HG03175 (cell line): ENCODE measurements around the gene CRACDL.

Experiments
- ATAC-seq: cut with Tn5 transposase; IDR thresholded peaks from one replicate; pipeline ENCODE4 v1.9.1; 2021; ENCODE audit warnings: mild to moderate bottlenecking, moderate library complexity; ENCODE audit not compliant: unreplicated experiment

Gene CRACDL

GRCh38 chr2:98867539-98868309, 68.3 kb downstream of the CRACDL start:
- ATAC-seq = no peak

GRCh38 chr2:98866033-98866432, 70.0 kb downstream of the CRACDL start:
- ATAC-seq = no peak

GRCh38 chr2:98861601-98862000, 74.4 kb downstream of the CRACDL start:
- ATAC-seq = no peak

DNA sequence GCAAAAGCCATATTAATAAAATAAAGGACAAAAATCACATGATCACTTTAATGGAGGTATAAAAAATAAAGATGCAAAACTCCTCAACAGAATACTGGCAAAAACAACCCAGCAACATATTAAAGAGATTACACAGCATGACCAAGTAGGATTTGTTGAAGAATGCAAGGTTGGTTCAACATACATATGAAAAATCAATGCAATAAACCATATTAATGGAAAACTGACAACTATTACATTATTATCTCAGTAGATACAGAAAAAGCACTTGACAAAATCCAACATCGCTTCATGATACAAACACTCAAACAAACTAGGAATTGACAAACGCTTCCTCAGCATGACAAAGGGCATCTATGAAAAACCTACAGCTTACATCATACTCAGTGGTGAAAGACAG, 76.7 kb downstream of the CRACDL start:
- no peak for ATAC-seq

GRCh38 chr2:98857001-98857400, 79.0 kb downstream of the CRACDL start:
- no peak for ATAC-seq

GRCh38 chr2:98854682-98855081, 81.3 kb downstream of the CRACDL start:
- ATAC-seq = no peak

DNA sequence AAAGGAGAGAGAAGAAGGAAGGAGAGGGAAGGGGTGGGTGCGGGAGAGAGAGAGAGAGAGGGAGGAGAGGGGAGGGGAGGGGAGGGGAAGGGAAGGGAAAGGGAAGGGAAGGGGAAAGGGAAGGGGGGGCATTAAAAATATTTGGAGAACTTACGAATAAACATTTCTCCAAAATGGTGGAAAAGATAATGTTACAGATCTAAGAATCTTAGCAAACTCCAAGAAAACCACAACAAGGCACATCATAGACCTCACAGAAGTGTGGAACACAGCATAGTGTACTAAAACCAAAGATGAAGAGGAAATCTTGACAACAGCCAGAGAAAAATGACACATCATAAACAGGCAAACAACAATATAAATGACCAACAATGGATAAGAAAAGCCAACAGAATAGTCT, 83.1 kb downstream of the CRACDL start:
- no peak for ATAC-seq

DNA sequence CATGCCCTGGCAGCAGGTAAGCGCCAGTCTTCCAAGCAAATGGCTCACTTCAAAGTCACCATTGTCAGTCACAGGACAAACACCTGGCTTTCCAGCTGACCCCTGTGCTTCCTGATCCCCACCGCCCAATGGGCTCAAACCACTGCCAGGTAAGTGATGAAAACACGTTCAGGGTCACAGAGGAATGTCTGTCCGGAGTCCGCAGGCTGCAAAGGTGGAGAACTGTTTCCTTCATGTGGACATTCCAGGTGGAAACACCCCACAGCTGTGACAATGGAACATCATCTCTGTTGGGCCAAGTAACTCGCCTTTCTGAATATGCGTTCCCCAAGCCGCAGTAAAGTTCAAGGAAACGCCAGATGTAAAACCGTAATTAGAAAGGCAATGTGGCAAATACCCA, 86.0 kb downstream of the CRACDL start:
- ATAC-seq = no peak

DNA sequence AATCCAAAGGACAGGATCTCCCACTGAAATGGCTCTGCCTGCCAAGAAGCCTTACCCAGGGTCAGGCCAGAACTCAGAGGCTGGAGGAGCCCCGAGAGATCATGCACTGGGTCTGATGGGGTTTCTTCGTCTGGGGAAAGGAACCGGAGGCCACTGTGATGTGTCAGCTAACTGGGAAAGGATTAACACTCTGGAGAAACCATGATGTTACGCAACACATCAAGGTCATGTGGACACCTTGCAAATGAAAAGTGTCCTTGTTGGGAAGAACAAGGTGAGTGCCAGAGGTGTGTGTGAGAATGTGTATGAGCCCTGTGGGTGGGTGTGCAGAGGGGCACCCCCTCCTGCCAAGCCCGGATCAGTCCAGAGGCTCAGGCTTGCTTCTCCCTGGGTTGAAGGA, 86.9 kb downstream of the CRACDL start:
- ATAC-seq = no peak

DNA sequence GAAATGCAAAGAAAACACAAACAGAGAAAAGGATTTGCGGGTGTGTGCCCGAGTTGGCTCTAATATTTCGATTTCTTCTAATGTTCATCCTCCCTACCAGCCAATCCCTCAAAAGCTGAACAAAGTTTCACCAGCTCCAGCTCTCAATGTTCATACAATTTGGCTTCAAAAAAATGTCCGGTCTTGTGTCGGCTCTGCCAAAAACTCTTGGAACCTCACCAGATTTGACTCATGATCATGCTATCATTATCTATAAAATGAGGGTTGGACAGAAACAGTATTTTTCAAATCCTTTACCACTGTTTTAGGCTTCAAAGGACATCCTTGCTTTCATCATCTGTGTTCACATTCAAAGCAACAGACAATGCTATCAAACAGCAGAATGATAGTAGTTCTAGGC, 88.2 kb downstream of the CRACDL start:
- ATAC-seq = no peak

DNA sequence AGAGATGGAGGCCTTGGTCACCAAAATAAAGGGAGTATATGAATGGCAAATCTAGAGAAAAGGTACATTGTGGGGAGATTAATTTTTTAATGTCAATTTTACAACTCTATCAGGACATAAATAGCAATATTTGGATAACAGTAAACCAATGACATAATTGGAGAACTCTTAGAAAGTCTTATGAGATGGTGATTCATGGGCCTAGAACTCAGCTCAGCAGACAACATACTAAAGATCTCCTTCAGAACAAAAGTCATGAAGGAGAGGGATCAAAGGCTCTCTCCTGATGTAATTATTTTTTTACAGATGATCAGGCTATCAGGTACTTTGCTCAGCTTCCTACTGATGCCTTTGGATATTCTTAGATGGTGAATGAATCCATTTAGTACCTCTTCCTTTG, 90.0 kb downstream of the CRACDL start:
- no peak for ATAC-seq

DNA sequence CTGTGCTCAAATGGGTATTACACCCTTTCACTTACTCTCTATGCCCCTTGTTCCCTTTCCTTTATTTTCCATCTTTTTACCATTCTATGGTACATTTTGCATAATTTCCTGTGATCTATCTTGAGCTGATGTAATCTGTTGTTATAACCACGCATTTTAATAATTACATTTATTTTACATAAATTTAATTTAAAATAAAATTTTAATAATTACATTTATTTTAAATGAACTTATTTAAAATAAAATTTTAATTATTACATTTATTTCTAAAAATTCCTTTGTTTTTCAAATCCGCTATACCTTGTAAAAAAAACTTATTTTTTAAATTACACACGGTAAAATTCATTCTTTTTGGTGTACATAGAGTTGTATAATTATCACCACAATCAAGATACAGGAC, 93.9 kb downstream of the CRACDL start:
- ATAC-seq = no peak

GRCh38 chr2:98839292-98839691, 96.7 kb downstream of the CRACDL start:
- ATAC-seq = no peak

- no peak for ATAC-seq
Observed at GRCh38 chr2:98835831-98836385, 100.1 kb downstream of the CRACDL start.

- no peak for ATAC-seq
Observed at GRCh38 chr2:98833917-98834263, 102.1 kb downstream of the CRACDL start.

- no peak for ATAC-seq
Observed at GRCh38 chr2:98833172-98833916, 102.7 kb downstream of the CRACDL start.

DNA sequence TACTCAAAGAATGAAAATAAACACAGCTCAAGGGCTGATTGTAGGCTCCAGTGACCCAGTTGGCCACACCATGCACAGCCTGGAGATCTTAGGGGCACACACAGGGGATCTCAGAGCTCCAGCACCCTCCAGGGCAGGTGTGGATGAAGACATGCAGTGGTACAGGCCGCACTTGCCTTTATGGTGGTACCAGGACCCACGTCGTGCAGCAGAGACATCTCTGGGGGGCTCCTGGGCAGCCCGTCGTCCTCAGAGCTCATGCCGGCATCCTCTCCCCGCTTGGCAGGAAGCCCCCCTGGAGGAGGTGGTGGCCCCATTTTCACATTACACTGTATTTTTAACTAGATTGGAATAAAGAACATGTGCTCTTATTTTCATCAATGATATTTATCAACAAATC, 103.9 kb downstream of the CRACDL start:
- no peak for ATAC-seq

DNA sequence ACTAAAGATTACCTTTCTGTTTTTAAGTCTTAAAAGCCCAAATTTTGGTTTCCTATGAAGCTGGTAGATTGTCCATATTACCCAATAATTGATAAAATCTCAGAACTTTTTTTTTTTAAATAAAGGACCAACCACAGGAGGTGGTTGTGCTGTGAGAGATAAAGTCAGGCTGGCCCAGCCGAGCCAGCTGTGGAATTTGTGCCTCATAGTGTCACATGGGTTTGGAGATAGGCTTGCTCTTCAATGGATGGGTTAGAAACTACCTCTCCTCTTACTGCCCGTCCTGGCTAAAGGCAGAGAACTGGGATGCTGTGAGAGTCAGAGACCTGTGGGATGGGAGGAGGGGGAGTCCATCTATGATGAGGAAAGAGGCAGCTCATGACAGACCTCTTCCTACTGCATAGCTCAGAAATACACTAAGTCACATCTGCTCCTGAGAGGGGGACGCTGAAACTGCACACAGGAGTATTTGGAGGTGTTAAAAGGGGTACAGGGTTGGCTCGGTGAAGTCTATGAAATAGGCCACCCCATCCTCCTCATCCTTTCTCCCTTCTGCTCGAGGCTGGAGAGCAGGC, 105.4 kb downstream of the CRACDL start:
- no peak for ATAC-seq

- ATAC-seq = no peak
Observed at GRCh38 chr2:98829581-98830270, 106.3 kb downstream of the CRACDL start.

DNA sequence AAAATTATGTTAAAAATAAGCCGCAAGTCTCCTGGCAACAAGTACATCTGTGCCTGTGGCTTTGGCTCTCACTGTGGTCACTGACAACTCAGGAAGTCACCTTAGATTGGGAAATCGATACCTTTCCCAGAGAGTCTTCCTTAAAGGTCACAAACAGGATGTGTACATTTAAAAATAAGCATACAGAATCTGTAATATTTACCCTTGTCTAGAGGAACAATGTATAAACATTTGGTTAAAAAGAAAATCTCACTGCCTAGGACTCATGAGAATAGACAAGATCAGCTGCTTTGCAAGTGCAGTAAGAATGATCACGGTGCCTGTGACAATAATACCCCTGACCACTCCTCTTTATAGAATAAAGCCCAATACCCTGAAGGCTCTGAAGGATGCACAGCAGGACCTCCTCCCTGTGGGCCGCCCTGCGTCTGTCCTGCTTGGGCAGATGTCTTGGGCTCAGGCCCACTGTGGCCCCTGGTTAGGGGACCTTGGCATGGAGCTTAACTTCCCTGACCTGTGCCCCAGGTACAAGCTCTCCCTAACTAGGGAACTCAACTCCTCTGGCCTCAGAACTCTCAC, 107.1 kb downstream of the CRACDL start:
- ATAC-seq = no peak

DNA sequence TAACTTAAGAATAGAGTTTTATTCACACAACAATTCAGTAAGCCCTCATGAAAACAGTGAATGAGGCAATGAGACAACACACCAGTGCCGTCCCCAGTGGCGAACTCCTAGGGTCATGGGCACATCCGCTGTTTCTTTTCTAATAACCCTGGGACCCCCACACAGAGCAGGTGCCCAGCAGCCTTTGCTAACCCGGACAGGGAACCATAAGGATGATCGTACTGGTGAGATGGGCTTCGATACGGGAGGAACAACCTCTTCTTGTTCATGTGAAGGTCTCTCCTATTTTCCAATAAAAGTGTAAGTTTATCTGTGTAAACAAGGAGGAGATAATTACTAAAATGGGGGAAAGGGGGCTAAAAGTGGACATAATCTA, 107.7 kb downstream of the CRACDL start:
- ATAC-seq = no peak
